Measurements from ENCODE around the gene GPC2.
"Not testable (repeated sequence)": the region's sequence is repeated elsewhere in the genome, so short reads cannot be mapped to it uniquely, and the experiment has no call there.

Gene GPC2

GRCh38 chr7:100177045-100178001 lies at the start of gene GPC2, which contains the start of gene STAG3:
Gene GPC2 (minus strand): TSS chr7:100177381. CDS start chr7:100177199, 182 bp downstream.
Gene STAG3 (plus strand): TSS chr7:100177918. CDS start chr7:100180557, 2,639 bp downstream.
- peak; percentile 87 for DNase-seq

- DNase-seq: not testable (repeated sequence)
These were observed 47.7 kb upstream of the GPC2 start for GRCh38 chr7:100224891-100225290.

- not testable (repeated sequence) for DNase-seq
These were observed 46.3 kb upstream of the GPC2 start for GRCh38 chr7:100223376-100223927.

GRCh38 chr7:100222445-100223132 lies 45.4 kb upstream of the GPC2 start:
- no peak for DNase-seq

- DNase-seq: no peak
These were observed 44.7 kb upstream of the GPC2 start for GRCh38 chr7:100221767-100222444.

GRCh38 chr7:100221231-100221718 lies 44.1 kb upstream of the GPC2 start:
- no peak for DNase-seq

GRCh38 chr7:100220586-100221230 lies 43.5 kb upstream of the GPC2 start:
- DNase-seq: no peak

- not testable (repeated sequence) for DNase-seq
These were observed 42.8 kb upstream of the GPC2 start, which contains the start of gene PVRIG for GRCh38 chr7:100219801-100220585. Gene PVRIG (plus strand): TSS chr7:100219949. CDS start chr7:100219971, 22 bp downstream.

- DNase-seq: no peak
These were observed 42.1 kb upstream of the GPC2 start for GRCh38 chr7:100219271-100219737.

- DNase-seq: peak; percentile 30
These were observed 40.8 kb upstream of the GPC2 start for GRCh38 chr7:100217934-100218333.

- no peak for DNase-seq
These were observed 38.7 kb upstream of the GPC2 start for GRCh38 chr7:100215895-100216294.

GRCh38 chr7:100214356-100214755 lies 37.2 kb upstream of the GPC2 start:
- not testable (repeated sequence) for DNase-seq

- no peak for DNase-seq
These were observed 36.5 kb upstream of the GPC2 start for GRCh38 chr7:100213672-100214071.

GRCh38 chr7:100212631-100213286 lies 35.6 kb upstream of the GPC2 start:
- DNase-seq: no peak

GRCh38 chr7:100211342-100211780 lies 34.2 kb upstream of the GPC2 start:
- DNase-seq: no peak

GRCh38 chr7:100210805-100211204 lies 33.6 kb upstream of the GPC2 start:
- no peak for DNase-seq

- DNase-seq: no peak
These were observed 32.3 kb upstream of the GPC2 start for GRCh38 chr7:100209493-100209892.

GRCh38 chr7:100208911-100209408 lies 31.8 kb upstream of the GPC2 start:
- no peak for DNase-seq

GRCh38 chr7:100204454-100204853 lies 27.3 kb upstream of the GPC2 start:
- no peak for DNase-seq

- no peak for DNase-seq
These were observed 23.5 kb upstream of the GPC2 start for GRCh38 chr7:100200693-100201092.
